Glomerular visceral epithelial cell (primary cell): ENCODE data around the gene PYGL.
"Not testable (repeated sequence)": the region's sequence is repeated elsewhere in the genome, so short reads cannot be mapped to it uniquely, and the experiment has no call there.

Experiments
- DNase-seq: peaks from one replicate; pipeline ENCODE4 v3.0.0-alpha.2; 2016; ENCODE audit errors: extremely low spot score

PYGL gene

GRCh38 chr14:50926851-50927386 lies 17.4 kb downstream of the PYGL start:
- no peak for DNase-seq

- no peak for DNase-seq
Observed at GRCh38 chr14:50924843-50925242, 19.4 kb downstream of the PYGL start.

GRCh38 chr14:50924236-50924635 lies 20.0 kb downstream of the PYGL start:
- no peak for DNase-seq

- no peak for DNase-seq
Observed at GRCh38 chr14:50922803-50923202, 21.5 kb downstream of the PYGL start.

- DNase-seq = peak; percentile 66
Observed at GRCh38 chr14:50920482-50921230, 23.6 kb downstream of the PYGL start.

GRCh38 chr14:50919524-50919923 lies 24.8 kb downstream of the PYGL start:
- not testable (repeated sequence) for DNase-seq

- no peak for DNase-seq
Observed at GRCh38 chr14:50917449-50917848, 26.8 kb downstream of the PYGL start.

GRCh38 chr14:50910495-50911420 lies 33.5 kb downstream of the PYGL start:
- DNase-seq = no peak

- no peak for DNase-seq
Observed at GRCh38 chr14:50906326-50907065, 37.8 kb downstream of the PYGL start.

GRCh38 chr14:50904719-50905118 lies 39.6 kb downstream of the PYGL start:
- no peak for DNase-seq

- DNase-seq = no peak
Observed at GRCh38 chr14:50901361-50901760, 42.9 kb downstream of the PYGL start.

- no peak for DNase-seq
Observed at GRCh38 chr14:50897658-50898175, 46.6 kb downstream of the PYGL start.

GRCh38 chr14:50897005-50897404 lies 47.3 kb downstream of the PYGL start:
- DNase-seq = not testable (repeated sequence)

- not testable (repeated sequence) for DNase-seq
Observed at GRCh38 chr14:50896421-50896820, 47.9 kb downstream of the PYGL start.

- no peak for DNase-seq
Observed at GRCh38 chr14:50892255-50892654, 52.0 kb downstream of the PYGL start.

GRCh38 chr14:50887476-50887875 lies 56.8 kb downstream of the PYGL start:
- DNase-seq = no peak

GRCh38 chr14:50883827-50884197 lies 60.5 kb downstream of the PYGL start:
- no peak for DNase-seq

GRCh38 chr14:50882932-50883826 lies 61.1 kb downstream of the PYGL start:
- DNase-seq = no peak

GRCh38 chr14:50875359-50876070 lies 68.8 kb downstream of the PYGL start:
- DNase-seq = no peak

- no peak for DNase-seq
Observed at GRCh38 chr14:50874757-50875156, 69.5 kb downstream of the PYGL start.
